Measurements from ENCODE around the gene SEL1L. TPM values are rescaled to one million over a fixed set of nuclear protein-coding genes. Genes with fewer than 3 reads are reported as not detected.

The SEL1L gene
- total RNA-seq (2021; ENCODE audit: unreplicated experiment) (53.7 TPM), Bru-seq, nascent RNA (percentile 72 among the genes with signal in this experiment), BruChase-seq, experiment 1, labeled RNA remaining after a 2-hour chase (percentile 77 among the genes with signal in this experiment), BruChase-seq, experiment 2, labeled RNA remaining after a 6-hour chase (percentile 91 among the genes with signal in this experiment)
- 28.8 TPM for polyA plus RNA-seq (2012; ENCODE audit: insufficient read length)
- long read RNA-seq, full-length matches to known transcripts, result 78 of 109 reads
- long read RNA-seq, partial matches to known transcripts, result 13 of 109 reads
- long read RNA-seq, other reads (novel, unspliced or antisense), result 18 of 109 reads

DNA sequence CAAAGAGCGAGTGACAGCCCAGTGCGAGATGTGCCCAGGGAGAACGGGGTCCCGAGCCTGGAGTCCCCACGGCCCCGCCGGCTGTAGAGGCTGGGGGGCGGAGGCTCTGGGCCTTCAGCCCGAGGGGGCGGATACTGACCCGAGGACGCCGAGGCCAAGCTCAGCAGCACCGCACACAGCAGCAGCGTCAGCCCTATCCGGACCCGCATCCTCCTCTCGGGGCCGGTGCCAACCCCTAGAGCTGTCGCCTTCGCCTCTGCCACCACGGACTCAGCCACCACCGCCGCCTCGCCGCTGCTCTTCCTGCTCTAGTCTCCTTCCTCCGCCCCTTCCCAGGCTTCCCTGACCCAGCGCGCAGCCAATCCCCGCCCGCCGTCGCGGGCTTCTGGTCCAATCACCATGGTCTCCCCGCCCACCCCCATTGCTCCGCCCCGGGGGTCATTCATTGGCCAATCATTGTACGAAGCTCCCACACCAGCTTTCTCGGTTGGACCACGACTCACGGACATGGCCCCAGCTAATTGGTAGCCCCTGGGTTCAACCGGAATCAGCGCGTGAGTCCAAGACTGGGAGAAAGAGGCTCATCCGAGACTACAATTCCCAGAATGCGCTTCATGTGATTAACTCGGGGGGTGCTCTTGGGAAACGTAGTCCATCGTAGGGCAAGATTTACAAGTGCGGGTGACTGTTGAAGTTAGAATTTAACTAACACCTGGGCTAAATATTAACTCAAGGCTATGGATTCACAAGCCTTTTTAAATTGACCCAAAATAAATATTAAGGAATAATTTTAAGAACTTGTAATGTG is at the start of gene SEL1L:
SEL1L (minus strand) TSS at position 318 of the 808 bp plus-strand sequence; CDS start at position 209, 109 bp downstream.
- Histone ChIP-seq H3K4me1 (ENCODE audit: control insufficient read depth, insufficient read depth, low read length) (peaks cover 5% of the 10 kb centered on the region; the same call in 1 of the 2 replicates), H3K27me3 (ENCODE audit: control insufficient read depth, insufficient read depth, low read length) (no peaks in the 10 kb centered on the region), H3K9me3 (ENCODE audit: control insufficient read depth, insufficient read depth, low read depth, low read length) (no peaks in the 10 kb centered on the region), H3K27ac (ENCODE audit: low read length) (peak within 1 kb of the TSS; percentile 74), H3K4me3 (ENCODE audit: low read depth in 2 of 2, low read length in 2 of 2) (peak within 1 kb of the TSS; percentile 93 to 95), H3K36me3 (ENCODE audit: control insufficient read depth, insufficient read depth, low read length) (peaks cover 4% of the 10 kb centered on the region; the same call in 1 of the 2 replicates)
- intact Hi-C loops (cut with micrococcal nuclease; ENCODE audit: unreplicated experiment) (no loop called here), in situ Hi-C loops (cut with HindIII; ENCODE audit: low pct_unique_long_range_greater_than_20kb, low sequenced_read_pairs) (no loop called here)
- TF ChIP-seq TCF7L2 (IDR thresholded peaks at IDR 0.05; ENCODE audit: low read depth, low read length) (no peak), POLR2AphosphoS5 (IDR thresholded peaks at IDR 0.05; ENCODE audit: low read depth, low read length) (peak; percentile 55), SIN3A (IDR thresholded peaks at IDR 0.05; ENCODE audit: borderline replicate concordance, insufficient read depth, low read depth, low read length) (peak; percentile 71; the same call in 1 of the 2 replicates)
- TF ChIP-seq, protein P1, sequence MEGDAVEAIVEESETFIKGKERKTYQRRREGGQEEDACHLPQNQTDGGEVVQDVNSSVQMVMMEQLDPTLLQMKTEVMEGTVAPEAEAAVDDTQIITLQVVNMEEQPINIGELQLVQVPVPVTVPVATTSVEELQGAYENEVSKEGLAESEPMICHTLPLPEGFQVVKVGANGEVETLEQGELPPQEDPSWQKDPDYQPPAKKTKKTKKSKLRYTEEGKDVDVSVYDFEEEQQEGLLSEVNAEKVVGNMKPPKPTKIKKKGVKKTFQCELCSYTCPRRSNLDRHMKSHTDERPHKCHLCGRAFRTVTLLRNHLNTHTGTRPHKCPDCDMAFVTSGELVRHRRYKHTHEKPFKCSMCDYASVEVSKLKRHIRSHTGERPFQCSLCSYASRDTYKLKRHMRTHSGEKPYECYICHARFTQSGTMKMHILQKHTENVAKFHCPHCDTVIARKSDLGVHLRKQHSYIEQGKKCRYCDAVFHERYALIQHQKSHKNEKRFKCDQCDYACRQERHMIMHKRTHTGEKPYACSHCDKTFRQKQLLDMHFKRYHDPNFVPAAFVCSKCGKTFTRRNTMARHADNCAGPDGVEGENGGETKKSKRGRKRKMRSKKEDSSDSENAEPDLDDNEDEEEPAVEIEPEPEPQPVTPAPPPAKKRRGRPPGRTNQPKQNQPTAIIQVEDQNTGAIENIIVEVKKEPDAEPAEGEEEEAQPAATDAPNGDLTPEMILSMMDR (IDR thresholded peaks at IDR 0.05), result no peak
- TF ChIP-seq, protein P2, sequence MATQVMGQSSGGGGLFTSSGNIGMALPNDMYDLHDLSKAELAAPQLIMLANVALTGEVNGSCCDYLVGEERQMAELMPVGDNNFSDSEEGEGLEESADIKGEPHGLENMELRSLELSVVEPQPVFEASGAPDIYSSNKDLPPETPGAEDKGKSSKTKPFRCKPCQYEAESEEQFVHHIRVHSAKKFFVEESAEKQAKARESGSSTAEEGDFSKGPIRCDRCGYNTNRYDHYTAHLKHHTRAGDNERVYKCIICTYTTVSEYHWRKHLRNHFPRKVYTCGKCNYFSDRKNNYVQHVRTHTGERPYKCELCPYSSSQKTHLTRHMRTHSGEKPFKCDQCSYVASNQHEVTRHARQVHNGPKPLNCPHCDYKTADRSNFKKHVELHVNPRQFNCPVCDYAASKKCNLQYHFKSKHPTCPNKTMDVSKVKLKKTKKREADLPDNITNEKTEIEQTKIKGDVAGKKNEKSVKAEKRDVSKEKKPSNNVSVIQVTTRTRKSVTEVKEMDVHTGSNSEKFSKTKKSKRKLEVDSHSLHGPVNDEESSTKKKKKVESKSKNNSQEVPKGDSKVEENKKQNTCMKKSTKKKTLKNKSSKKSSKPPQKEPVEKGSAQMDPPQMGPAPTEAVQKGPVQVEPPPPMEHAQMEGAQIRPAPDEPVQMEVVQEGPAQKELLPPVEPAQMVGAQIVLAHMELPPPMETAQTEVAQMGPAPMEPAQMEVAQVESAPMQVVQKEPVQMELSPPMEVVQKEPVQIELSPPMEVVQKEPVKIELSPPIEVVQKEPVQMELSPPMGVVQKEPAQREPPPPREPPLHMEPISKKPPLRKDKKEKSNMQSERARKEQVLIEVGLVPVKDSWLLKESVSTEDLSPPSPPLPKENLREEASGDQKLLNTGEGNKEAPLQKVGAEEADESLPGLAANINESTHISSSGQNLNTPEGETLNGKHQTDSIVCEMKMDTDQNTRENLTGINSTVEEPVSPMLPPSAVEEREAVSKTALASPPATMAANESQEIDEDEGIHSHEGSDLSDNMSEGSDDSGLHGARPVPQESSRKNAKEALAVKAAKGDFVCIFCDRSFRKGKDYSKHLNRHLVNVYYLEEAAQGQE (IDR thresholded peaks at IDR 0.05; ENCODE audit: insufficient read depth in 1 of 2, low read depth in 2 of 2, low read length in 1 of 2), result no peak
- CTCF ChIA-PET, result no interaction called here
- peak; percentile 96 for DNase-seq (ENCODE audit: low read depth, low spot score)
- no TSS peak for BruUV-seq (replicated peaks)
- POLR2A ChIA-PET, result no interaction called here
- ATAC-seq, result peak; percentile 99

DNA sequence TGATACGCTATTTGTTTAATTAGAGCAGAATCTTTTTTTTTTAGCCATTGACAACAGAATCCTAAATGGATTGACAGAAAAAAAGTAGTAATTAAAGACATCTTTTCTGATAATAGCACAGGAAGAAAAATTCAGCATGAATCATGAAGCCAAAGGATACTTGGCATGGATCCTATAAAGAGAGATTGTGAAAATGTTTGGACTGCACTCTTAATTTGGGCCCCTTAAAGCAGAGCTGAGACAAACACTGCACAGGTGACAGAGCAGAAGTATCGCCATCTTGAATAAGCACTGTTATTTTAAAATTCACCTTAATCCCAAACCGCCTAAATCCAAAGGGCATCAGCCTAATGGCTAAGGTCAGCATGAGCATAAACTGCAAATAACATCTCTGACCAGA is 48.8 kb upstream of the SEL1L start:
- intact Hi-C loops (cut with micrococcal nuclease; ENCODE audit: unreplicated experiment) (no loop called here), in situ Hi-C loops (cut with HindIII; ENCODE audit: low pct_unique_long_range_greater_than_20kb, low sequenced_read_pairs) (no loop called here)
- Histone ChIP-seq H3K9me3 (ENCODE audit: control insufficient read depth, insufficient read depth, low read depth, low read length) (no peaks in the 10 kb centered on the region), H3K4me1 (ENCODE audit: control insufficient read depth, insufficient read depth, low read length) (no peaks in the 10 kb centered on the region), H3K27ac (ENCODE audit: low read length) (no peak overlapping the region), H3K36me3 (ENCODE audit: control insufficient read depth, insufficient read depth, low read length) (no peaks in the 10 kb centered on the region), H3K4me3 (ENCODE audit: low read depth in 2 of 2, low read length in 2 of 2) (no peak overlapping the region), H3K27me3 (ENCODE audit: control insufficient read depth, insufficient read depth, low read length) (no peaks in the 10 kb centered on the region)
- TF ChIP-seq, protein P1 (IDR thresholded peaks at IDR 0.05), result no peak
- TF ChIP-seq TCF7L2 (IDR thresholded peaks at IDR 0.05; ENCODE audit: low read depth, low read length), result no peak
- no peak for TF ChIP-seq SIN3A (IDR thresholded peaks at IDR 0.05; ENCODE audit: borderline replicate concordance, insufficient read depth, low read depth, low read length)
- TF ChIP-seq POLR2AphosphoS5 (IDR thresholded peaks at IDR 0.05; ENCODE audit: low read depth, low read length), result no peak
- TF ChIP-seq, protein P2 (IDR thresholded peaks at IDR 0.05; ENCODE audit: insufficient read depth in 1 of 2, low read depth in 2 of 2, low read length in 1 of 2), result no peak
- BruUV-seq (replicated peaks), result no TSS peak
- ATAC-seq, result no peak
- ChIA-PET POLR2A (no interaction called here), CTCF (no interaction called here)
- no peak for DNase-seq (ENCODE audit: low read depth, low spot score)

Measured in Panc1 (cell line).